ENCODE data around the gene CTPS1. TPM values are rescaled to one million over a fixed set of nuclear protein-coding genes. Genes with fewer than 3 reads are reported as not detected.

Gene CTPS1
- total and polyA plus RNA-seq, 2 donors (not counting 1 experiment from before 2014, with no cell fraction given) = 12.1 to 26.5 TPM

- Histone ChIP-seq H3K9me3 (ENCODE audit: control insufficient read depth, insufficient read depth, low read depth, low read length) (no peaks in the 10 kb centered on the region), H4K20me1 (ENCODE audit: control insufficient read depth, extremely low read depth, insufficient read depth, low read length) (no peaks in the 10 kb centered on the region), H3K27ac (ENCODE audit: insufficient read depth, low read length) (no peak overlapping the region), H3K36me3 (ENCODE audit: control insufficient read depth, insufficient read depth, low read length) (peaks cover 6% of the 10 kb centered on the region), H3K4me2 (ENCODE audit: extremely low read depth, insufficient read depth, low read length) (no peak overlapping the region), H3K4me3 (replicated peaks in 1 of 4; ENCODE audit: control extremely low read depth in 1 of 4, insufficient read depth in 1 of 4, low read depth in 3 of 4, low read length in 4 of 4) (no peak overlapping the region), H3K27me3 (ENCODE audit: control insufficient read depth, insufficient read depth, low read length) (no peaks in the 10 kb centered on the region), H3K79me2 (ENCODE audit: control insufficient read depth, insufficient read depth, low read length) (no peaks in the 10 kb centered on the region), H3K9ac (ENCODE audit: insufficient read depth, low read length) (no peak overlapping the region), H3K4me1 (ENCODE audit: control insufficient read depth, extremely low read depth, insufficient read depth, low read length) (no peaks in the 10 kb centered on the region), H2AFZ (ENCODE audit: low read length) (no peak overlapping the region)
- peak; percentile 48 to 83 for DNase-seq (ENCODE audit: low read depth in 2 of 2)
- TF ChIP-seq CTCF (conservative IDR thresholded peaks at IDR 0.05 in 1 of 2, IDR thresholded peaks at IDR 0.05 in 1 of 2; ENCODE audit: low read depth in 1 of 2, low read length in 2 of 2) (no peak), EZH2 (IDR thresholded peaks at IDR 0.05; ENCODE audit: low read length, missing control alignments) (no peak)
These were observed 66.2 kb downstream of the CTPS1 start for GRCh38 chr1:41045740-41046139.

GRCh38 chr1:41046347-41046775 is 66.9 kb downstream of the CTPS1 start:
- no peak for TF ChIP-seq CTCF (conservative IDR thresholded peaks at IDR 0.05 in 1 of 2, IDR thresholded peaks at IDR 0.05 in 1 of 2; ENCODE audit: low read depth in 1 of 2, low read length in 2 of 2)
- no peak for TF ChIP-seq EZH2 (IDR thresholded peaks at IDR 0.05; ENCODE audit: low read length, missing control alignments)
- no peak overlapping the region for H3K27ac ChIP-seq (ENCODE audit: insufficient read depth, low read length)
- H3K4me2 ChIP-seq (ENCODE audit: extremely low read depth, insufficient read depth, low read length) = no peak overlapping the region
- no peak overlapping the region for H3K4me3 ChIP-seq (replicated peaks in 1 of 4; ENCODE audit: control extremely low read depth in 1 of 4, insufficient read depth in 1 of 4, low read depth in 3 of 4, low read length in 4 of 4)
- H3K27me3 ChIP-seq (ENCODE audit: control insufficient read depth, insufficient read depth, low read length) = no peaks in the 10 kb centered on the region
- no peaks in the 10 kb centered on the region for H3K9me3 ChIP-seq (ENCODE audit: control insufficient read depth, insufficient read depth, low read depth, low read length)
- no peak overlapping the region for H3K9ac ChIP-seq (ENCODE audit: insufficient read depth, low read length)
- H2AFZ ChIP-seq (ENCODE audit: low read length) = no peak overlapping the region
- H3K4me1 ChIP-seq (ENCODE audit: control insufficient read depth, extremely low read depth, insufficient read depth, low read length) = no peaks in the 10 kb centered on the region
- no peaks in the 10 kb centered on the region for H3K79me2 ChIP-seq (ENCODE audit: control insufficient read depth, insufficient read depth, low read length)
- H3K36me3 ChIP-seq (ENCODE audit: control insufficient read depth, insufficient read depth, low read length) = peaks cover 6% of the 10 kb centered on the region
- H4K20me1 ChIP-seq (ENCODE audit: control insufficient read depth, extremely low read depth, insufficient read depth, low read length) = no peaks in the 10 kb centered on the region
- no peak for DNase-seq (ENCODE audit: low read depth in 2 of 2)

GRCh38 chr1:41048540-41048939 is 69.0 kb downstream of the CTPS1 start:
- Histone ChIP-seq H3K9ac (ENCODE audit: insufficient read depth, low read length) (no peak overlapping the region), H2AFZ (ENCODE audit: low read length) (no peak overlapping the region), H4K20me1 (ENCODE audit: control insufficient read depth, extremely low read depth, insufficient read depth, low read length) (no peaks in the 10 kb centered on the region), H3K27me3 (ENCODE audit: control insufficient read depth, insufficient read depth, low read length) (no peaks in the 10 kb centered on the region), H3K4me2 (ENCODE audit: extremely low read depth, insufficient read depth, low read length) (no peak overlapping the region), H3K9me3 (ENCODE audit: control insufficient read depth, insufficient read depth, low read depth, low read length) (no peaks in the 10 kb centered on the region), H3K27ac (ENCODE audit: insufficient read depth, low read length) (no peak overlapping the region), H3K4me3 (replicated peaks in 1 of 4; ENCODE audit: control extremely low read depth in 1 of 4, insufficient read depth in 1 of 4, low read depth in 3 of 4, low read length in 4 of 4) (no peak overlapping the region), H3K4me1 (ENCODE audit: control insufficient read depth, extremely low read depth, insufficient read depth, low read length) (no peaks in the 10 kb centered on the region), H3K36me3 (ENCODE audit: control insufficient read depth, insufficient read depth, low read length) (peaks cover 8% of the 10 kb centered on the region), H3K79me2 (ENCODE audit: control insufficient read depth, insufficient read depth, low read length) (no peaks in the 10 kb centered on the region)
- no peak for DNase-seq (ENCODE audit: low read depth in 2 of 2)
- TF ChIP-seq CTCF (conservative IDR thresholded peaks at IDR 0.05 in 1 of 2, IDR thresholded peaks at IDR 0.05 in 1 of 2; ENCODE audit: low read depth in 1 of 2, low read length in 2 of 2) (no peak), EZH2 (IDR thresholded peaks at IDR 0.05; ENCODE audit: low read length, missing control alignments) (no peak)

Data from fibroblast of lung (primary cell).